Hematopoietic multipotent progenitor cell treated with erythropoietin and hydrocortisone succinate and interleukin-3 and kit ligand, for 15 days (in vitro differentiated cells): ENCODE measurements around the gene PIP4K2C.
"Not testable (repeated sequence)": the region's sequence is repeated elsewhere in the genome, so short reads cannot be mapped to it uniquely, and the experiment has no call there.

Source experiments
- DNase-seq: peaks from one replicate; pipeline ENCODE4 v3.0.0-alpha.2; 2015; ENCODE audit warnings: low spot score

The PIP4K2C gene

DNA sequence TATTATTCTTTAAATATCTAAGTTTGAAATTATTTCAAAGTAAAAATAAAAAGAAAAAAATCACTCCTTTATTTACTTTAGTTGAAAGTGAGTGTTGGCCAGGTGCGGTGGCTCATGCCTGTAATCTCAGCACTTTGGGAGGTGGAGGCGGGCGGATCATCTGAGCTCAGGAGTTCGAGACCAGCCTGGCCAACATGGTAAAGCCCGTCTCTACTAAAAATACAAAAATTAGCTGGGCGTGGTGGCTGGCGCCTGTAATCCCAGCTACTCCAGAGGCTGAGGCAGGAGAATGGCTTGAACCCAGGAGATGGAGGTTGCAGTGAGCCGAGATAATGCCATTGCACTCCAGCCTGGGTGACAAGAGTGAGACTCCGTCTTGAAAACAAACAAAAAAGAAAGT lies 45.7 kb downstream of the PIP4K2C start:
- DNase-seq = not testable (repeated sequence)

DNA sequence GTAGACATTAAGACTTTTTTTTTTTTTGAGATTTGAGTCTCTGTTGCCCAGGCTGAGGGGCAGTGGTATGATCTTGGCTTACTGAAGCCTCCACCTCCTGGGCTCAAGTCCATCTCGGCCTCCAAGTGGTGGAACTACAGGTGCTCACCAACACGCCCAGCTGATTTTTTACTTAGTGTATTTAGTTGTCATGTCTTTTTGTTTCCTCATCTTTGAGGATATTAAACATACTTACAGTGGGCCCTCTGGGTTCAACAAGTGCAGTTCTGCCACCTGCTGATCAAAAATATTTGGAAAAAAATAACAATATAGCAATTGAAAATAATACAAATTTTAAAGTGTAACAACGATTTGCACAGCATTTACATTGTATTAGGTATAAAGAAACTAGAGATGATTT lies 46.4 kb downstream of the PIP4K2C start:
- no peak for DNase-seq

DNA sequence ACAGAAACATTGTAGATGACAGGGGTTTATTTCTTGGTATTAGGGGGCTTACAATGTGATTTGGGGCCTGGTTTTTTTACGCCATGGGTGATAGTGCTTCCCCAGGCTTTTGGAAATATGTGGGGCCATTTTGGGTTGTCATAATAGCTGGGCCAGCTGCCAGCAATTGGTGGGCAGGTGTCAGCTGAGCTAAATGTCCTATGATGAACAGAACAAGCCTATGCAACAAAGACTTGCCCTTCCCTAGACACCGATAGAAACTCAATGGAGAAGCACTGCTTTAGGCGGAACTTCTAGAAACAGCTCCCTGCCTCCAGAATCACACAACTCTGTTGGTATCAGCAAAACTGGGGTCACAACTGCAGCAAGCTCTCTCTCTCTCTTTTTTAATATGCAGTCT lies 47.1 kb downstream of the PIP4K2C start:
- DNase-seq = no peak

DNA sequence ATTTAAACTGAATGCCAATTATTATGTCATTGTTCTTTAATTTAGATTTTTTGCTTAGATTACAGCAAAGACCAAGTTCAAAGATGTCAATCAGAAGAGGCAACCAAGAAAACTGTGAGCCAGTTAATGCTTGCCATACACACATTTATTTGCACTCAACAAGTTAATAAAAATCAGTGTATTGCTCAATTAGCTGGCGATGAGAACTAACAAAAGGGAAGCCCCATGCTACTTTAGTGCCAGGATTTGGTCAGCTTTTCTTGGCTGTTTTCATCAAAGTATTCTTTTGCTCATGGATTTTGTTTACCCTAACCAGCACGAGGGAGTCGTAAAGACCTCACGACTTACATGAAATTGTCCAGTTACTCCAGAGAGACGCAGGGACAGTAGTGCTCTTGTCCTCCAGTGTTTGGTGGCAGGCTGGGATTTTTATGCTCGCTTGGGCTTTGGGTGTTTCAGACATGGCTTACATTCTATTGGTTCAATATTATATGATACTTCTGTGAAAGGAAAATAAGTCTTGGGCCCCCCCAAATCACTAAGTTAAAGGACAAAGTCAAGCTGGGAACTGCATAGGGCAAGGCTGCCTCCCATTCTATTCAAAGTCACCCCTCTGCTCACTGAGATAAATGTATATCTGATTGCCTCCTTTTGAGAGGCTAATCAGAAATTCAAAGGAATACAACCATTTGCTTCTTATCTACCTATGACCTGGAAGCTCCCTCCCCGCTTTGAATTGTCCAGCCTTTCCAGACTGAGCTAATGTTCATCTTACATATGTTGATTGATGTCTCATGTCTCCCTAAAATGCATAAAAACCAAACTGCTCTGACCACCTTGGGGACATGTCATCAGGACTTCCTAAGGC lies 49.4 kb downstream of the PIP4K2C start:
- no peak for DNase-seq

DNA sequence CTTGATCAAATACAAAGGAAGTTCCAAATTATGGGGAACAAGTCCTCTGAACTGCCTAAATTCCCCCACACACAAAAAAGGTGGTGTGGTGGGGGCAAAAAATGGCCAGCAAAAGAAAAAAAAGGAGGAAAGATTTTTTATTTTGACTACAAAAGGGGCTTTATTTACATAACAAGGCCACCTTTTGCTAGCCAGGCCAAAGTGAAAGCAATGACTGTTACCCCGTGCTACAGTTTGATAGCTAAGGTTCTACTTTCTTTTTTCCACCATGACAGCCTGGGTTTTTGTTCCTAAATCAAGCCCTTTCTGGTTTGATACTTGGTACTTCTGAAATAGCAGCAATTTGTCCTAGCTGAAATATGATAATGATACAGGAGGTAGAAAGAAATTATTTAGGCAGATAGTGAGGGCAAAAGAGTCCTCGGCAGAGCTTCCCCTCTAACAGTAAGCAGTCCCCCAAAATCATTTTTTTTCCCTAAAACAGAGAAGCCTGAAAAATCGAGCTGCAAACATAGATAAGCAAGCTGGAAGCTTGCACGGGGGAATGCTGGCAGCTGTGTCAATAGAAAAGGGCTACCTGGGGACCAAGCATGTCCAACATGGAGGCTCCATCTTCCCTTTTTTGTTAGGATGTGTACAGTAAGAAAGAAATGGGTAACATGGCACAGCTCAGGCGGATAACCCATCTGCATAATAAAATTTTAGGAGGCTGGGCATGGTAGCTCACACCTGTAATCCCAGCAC lies 50.9 kb downstream of the PIP4K2C start:
- no peak for DNase-seq

DNA sequence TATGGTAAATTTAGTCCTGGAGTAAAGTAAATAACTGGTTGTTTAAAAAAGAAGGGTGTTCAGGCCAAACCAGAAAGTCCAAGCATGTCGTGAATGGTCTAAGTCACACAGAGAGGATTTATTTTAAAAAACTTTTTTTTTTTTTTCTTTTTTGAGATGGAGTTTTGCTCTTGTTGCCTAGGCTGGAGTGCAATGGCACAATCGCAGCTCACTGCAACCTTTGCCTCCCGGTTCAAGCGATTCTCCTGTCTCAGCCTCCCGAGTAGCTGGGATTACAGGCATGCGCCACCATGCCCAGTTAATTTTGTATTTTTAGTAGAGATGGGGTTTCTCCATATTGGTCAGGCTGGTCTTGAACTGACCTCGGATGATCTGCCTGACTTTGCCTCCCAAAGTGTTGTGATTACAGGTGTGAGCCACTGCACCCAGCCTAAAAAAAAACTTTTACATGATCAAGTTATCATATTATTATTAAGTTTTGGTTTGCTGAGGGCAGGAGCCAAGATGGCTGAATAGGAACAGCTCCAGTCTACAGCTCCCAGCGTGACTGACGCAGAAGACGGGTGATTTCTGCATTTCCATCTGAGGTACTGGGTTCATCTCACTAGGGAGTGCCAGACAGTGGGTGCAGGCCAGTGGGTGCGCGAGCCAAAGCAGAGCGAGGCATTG lies 55.1 kb downstream of the PIP4K2C start:
- not testable (repeated sequence) for DNase-seq

DNA sequence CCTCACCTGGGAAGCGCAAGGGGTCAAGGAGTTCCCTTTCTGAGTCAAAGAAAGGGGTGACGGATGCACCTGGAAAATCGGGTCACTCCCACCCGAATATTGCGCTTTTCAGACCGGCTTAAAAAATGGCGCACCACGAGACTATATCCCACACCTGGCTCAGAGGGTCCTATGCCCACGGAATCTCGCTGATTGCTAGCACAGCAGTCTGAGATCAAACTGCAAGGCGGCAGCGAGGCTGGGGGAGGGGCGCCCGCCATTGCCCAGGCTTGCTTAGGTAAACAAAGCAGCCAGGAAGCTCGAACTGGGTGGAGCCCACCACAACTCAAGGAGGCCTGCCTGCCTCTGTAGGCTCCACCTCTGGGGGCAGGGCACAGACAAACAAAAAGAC lies 55.7 kb downstream of the PIP4K2C start:
- DNase-seq = not testable (repeated sequence)
